ELF-1 (cell line): ENCODE data around the gene MLLT6.

Source experiments
- DNase-seq: peaks from one replicate; pipeline ENCODE4 v3.0.0-alpha.2; 2016; ENCODE audit warnings: low read depth, low spot score

The MLLT6 gene

GRCh38 chr17:38762231-38762630, 57.2 kb downstream of the MLLT6 start:
- no peak for DNase-seq

GRCh38 chr17:38766341-38766740, 61.3 kb downstream of the MLLT6 start:
- DNase-seq, result no peak

DNA sequence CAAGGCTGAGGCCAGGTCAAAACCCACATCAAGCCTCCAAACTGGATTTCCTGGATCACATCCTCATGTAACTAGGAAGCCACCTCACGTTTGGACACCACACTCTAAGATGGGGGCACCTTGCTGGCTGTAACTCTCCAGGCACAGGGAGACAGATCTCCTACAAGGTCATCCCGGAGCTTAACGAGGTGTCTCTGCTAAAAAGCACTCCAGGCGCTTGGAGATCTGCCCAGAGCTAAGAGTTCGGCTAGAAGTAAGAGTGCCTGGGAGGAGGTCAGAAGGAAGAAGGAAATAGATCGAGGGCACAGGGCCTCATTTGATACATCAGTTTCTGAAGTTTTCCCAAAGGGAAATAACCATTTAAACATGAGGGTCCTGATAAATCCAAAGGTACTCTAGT, 63.3 kb downstream of the MLLT6 start:
- DNase-seq, result no peak

DNA sequence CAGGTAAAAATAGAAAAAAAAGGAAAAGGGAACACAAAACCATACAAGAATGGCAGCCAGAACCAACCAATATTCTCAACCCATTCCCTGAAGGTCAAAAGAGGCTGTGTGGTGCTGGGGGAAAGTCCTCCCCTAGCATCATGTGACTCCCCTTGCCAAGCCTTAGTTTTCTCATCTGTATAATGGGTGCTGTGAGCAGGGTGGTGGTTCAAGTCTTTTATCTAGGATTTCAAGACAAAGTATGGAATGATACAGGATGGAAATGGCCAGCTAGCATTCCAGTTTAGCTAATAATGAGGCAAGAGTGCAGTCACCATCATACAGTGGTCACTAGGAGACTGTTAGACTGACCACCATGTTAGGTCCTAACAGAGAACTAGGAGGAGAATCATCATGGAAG, 68.2 kb downstream of the MLLT6 start:
- DNase-seq, result no peak

DNA sequence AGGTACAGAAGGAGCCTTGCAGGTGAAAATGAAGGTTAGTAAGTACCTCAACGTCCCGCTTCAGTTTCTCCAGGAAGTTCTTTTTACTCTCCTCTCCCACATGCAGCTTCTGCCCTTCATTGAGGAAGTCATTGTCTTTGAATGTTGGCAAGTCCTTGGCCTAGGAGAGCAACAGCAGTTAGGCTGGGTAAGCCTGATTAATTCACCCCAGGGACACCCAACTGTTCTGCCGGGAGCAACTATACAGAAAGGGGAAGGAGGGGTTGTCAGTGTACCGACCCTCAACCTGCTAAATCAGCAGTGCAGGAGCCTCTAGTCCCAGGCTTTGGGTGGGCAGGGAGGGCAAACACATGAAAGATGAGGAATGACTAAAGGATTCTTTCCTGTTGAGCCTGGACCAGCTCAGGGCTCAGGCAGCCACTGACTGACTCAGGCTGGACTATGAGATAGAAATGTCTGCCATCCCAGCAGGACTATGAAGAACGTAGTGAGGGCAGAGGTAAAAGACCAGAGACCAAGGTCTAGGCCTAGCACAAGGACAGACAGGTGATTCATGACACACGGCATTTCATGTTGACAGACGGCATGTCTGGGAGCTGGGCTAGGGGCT, 72.7 kb downstream of the MLLT6 start:
- DNase-seq, result no peak
